HG03097 (cell line): ENCODE measurements around the gene AGAP1.
"Not testable (repeated sequence)": the region's sequence is repeated elsewhere in the genome, so short reads cannot be mapped to it uniquely, and the experiment has no call there.

Experiments used
- ATAC-seq: cut with Tn5 transposase; IDR thresholded peaks from one replicate; pipeline ENCODE4 v1.9.1; 2021; ENCODE audit not compliant: unreplicated experiment, low FRiP score

The AGAP1 gene

DNA sequence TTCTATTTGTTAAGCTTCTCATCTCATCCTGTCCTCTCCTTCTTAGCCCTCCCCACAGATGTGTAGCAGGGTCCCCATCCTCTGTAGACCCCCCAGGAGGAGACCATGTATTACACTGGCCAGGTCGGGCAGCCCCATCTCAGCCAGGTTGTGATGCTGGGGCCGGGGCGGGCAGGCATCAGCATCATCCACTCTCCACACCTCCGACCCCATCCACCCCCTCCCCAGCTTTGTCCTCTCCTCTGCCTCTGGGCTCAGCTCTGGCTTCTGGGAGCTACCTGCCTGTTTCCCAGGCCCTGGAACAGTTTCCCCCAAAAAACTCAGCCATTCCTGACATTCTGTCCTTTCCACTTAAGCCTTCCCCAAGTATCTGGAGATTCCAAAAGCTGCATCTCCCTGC, 625.2 kb downstream of the AGAP1 start:
- ATAC-seq: no peak

DNA sequence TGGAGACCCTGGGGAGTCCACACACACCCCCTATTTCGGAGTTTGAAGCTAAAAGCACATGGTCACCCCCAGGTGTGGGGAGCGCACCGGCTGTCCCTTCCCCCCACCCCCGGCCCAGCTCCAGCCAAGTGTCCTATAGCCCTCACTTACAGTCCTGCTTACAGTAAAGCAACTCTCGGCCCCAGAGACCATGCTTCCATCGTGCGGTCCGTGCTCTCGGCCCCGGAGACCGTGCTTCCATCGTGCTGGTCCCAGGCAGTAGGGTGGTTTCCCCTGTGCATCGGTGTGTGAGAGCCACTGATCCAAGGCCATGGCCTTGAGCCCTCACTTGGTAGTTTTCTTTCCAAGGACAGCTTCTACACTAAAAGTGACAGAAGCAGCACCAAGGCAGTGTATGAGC, 625.6 kb downstream of the AGAP1 start:
- no peak for ATAC-seq

DNA sequence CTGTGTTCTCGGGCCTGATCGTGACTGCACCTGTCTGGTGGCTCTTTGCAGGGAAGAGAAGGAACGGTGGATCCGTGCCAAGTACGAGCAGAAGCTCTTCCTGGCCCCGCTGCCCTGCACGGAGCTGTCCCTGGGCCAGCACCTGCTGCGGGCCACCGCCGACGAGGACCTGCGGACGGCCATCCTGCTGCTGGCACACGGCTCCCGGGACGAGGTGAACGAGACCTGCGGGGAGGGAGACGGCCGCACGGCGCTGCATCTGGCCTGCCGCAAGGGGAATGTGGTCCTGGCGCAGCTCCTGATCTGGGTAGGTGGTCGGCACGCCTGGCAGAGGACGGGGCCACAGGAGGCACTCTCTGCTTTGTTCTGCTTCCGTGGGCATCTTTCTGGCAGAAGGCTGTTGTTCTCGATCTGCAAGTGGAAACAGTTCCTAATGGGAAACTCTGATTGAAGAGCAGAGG, 626.3 kb downstream of the AGAP1 start:
- no peak for ATAC-seq

DNA sequence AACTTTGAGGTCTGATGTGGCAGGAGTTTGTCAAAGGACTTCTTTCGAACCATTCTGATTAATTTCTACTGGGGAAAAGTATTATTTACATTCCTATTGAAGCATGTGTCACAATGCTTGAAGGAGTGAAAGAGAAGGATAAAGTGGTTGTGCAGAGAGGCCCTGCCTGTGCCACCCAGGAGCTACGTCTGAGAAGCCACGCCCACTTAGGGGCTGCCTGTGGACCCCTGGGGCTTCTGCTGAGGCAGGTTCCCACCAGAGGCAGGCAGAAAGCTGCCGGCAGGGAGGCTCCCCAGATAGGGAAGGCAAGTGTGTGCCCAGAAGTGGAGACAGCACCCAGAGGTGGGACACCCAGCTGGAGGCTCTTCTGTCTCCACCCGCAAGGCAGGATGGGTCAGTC, 627.0 kb downstream of the AGAP1 start:
- ATAC-seq: no peak

DNA sequence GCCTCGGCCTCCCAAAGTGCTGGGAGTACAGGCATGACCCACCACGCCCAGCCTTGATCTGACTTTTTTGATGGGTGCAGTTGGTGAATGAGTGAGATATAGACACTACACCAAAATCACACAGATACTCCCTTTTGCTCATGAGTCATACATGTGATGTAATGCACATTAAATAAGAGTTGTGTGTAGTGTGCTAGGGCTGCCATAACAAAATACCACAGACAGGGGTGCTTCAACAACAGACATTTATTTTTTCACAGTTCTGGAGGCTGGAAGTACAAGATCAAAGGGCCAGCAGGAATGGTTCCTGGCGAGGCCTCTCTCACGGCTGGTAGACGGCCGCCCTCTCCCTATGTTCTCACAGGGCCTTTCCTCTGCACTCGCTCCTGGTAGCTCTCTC, 627.7 kb downstream of the AGAP1 start:
- ATAC-seq: no peak

DNA sequence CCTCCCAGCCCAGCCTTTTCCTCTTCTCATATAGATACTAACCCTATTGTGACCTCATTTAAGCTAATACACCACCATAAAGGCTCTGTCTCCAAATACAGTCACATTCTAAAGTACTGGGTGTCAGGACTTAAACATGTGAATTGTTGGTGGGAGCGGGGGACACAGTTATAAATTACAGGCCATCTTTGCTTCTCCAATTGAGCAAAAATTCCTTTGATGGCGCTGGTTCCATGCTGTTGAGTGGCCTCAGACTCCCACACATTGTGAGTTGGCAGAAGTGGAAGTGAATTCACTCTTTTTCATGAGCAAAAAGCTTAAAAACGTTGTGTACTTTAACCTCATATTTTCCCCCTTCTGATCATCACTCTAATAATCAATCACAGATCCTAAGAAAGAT, 628.4 kb downstream of the AGAP1 start:
- ATAC-seq: no peak

DNA sequence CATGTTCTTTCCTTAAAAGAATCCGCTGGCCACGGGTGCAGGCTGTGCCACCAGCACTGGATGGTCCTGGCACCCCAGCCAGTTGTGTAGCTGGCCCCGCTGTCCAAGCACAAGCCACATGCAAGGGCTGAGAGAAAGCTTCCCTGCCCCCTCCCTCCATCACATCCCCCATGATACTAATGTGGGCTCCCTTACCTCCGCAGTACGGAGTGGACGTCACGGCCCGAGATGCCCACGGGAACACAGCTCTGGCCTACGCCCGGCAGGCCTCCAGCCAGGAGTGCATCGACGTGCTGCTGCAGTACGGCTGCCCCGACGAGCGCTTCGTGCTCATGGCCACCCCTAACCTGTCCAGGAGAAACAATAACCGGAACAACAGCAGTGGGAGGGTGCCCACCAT, 629.9 kb downstream of the AGAP1 start:
- ATAC-seq: no peak

DNA sequence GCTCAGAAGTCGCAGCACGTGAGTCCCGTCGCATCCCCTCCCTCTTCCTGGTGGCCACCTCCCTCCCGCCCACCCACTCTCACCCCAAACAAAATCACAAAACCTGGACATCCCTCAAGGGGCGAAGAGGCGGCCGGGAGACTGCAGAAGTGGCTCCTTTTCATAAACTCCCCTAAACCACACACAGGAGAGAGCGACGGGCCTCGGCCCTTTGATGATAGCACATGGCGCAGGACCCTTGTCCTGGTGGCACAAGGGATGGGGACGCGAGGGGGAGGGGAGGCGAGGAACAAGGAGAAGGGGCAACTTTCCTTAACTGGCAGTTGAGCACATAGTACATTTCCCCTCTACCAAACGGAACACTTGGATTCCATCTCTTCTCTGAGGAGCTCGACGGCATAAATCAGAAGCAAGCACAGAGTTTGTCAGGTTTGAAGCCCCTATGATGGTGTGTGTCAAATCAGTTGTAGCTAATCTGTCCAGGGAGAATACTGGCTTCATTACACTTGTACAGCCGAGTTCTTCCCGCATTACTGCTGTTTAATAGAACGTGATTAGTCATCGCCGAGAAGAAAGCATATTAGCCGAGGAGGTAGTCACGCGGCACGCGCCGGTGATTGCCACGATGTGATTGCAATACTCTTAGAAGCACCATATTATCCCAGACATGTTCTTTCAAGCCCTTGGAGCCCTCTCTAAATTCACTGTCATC, 630.5 kb downstream of the AGAP1 start:
- no peak for ATAC-seq

DNA sequence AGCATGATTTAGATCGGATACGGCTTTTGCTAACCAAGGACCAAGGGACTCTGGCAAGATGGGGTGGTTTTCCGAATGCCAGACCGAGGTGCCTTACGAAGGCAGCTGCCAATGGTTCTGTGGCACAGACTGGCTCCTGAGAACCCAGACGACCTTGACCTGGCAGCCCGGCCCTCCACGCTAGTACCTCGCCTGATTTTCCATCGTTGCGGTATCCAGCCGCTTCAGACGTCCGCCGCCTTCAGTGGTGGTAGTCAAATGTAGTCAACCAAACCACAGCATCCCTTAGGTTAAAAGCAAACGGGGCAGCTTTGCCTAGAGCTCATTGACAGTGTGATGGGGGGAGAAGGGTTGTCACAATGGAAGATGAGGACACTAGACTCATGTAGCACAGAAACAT, 631.7 kb downstream of the AGAP1 start:
- ATAC-seq: no peak

DNA sequence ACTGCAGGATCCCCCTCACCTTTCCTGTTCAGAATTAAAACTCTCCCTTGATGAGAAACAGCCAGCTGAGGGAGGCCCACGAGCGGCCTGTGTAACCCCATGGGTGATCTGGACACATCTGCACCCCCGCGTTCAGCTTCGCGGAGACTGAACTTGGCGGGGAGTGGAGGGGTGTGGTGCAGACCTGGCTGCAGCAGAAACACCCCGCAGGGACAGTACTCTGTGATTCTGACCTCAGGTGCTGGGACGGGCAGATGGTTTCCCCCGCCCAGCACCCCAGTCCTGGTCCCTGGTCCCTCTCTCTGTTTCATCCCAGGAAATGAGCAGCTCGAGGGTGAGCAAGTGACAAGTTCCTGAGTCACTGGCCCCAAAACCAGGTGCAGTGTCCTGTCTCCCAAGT, 633.2 kb downstream of the AGAP1 start:
- no peak for ATAC-seq

DNA sequence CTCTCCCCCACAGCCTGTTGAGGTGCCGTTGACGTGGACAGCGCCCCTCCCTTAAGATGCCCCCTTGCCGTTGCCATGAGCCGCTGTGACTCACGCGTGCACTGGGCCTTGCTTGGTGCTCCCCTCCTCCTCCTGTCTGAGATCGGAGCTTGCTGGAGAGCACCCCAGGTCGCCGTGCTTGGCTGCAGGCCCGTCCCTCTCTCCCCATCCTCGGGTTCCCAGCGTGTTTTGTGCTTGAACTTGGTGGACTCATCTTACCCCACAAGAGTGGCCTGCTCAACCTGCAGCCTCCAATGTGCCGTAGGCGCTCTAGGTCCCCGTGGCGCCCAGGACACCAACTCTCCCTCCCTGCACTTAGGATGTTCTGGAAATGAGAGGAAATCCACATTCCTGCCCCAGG, 634.5 kb downstream of the AGAP1 start:
- ATAC-seq: no peak

DNA sequence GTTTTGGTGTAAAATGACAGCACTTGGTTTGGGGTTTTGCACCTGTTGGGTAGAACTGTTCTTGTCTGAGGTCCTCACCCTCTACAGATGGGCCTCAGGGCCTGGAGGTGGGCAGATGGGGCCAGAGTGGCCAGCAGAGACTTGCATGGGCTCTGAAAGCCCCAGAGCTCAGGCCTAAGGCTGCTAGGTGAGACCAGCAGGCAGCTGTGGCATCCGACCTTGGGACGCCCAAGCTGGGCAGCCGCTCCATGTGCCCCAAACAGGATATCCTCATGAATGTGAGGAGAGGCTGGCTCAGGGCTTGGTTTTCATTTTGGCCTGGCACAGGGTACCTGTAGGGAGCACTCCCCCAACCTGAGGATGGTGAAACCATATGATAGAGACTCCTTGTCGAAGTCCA, 636.1 kb downstream of the AGAP1 start:
- no peak for ATAC-seq

DNA sequence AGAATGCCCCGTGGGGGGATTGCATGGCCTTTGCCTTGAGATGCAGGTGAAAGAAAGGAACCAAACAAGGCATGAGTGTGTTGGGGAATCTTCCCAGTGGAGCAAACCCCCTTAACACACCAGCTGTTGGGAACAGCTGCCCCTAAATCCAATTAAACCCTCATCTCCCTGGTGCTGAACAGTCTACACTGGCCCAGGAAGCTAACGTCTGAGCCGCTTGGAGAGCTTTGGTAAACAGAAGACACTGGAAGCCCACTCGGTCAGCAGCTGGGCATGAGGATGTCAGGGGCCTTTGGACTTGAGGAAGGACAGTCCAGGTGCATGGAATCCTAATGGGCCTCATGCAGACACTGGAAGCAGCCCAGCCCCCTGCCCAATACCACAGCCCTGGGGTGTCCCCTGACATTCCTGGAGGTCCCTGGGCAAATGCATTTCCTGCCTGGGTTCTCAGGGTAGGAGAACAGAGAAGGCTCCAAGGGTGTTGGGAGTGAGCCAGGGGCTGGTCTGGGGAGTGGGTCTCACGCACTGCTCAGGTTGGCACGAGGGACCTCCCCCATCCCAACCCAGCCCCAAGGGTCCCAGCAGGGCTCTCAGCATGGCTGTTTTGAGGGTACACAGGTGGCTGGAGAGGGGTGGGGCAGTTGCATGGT, 636.6 kb downstream of the AGAP1 start:
- no peak for ATAC-seq

DNA sequence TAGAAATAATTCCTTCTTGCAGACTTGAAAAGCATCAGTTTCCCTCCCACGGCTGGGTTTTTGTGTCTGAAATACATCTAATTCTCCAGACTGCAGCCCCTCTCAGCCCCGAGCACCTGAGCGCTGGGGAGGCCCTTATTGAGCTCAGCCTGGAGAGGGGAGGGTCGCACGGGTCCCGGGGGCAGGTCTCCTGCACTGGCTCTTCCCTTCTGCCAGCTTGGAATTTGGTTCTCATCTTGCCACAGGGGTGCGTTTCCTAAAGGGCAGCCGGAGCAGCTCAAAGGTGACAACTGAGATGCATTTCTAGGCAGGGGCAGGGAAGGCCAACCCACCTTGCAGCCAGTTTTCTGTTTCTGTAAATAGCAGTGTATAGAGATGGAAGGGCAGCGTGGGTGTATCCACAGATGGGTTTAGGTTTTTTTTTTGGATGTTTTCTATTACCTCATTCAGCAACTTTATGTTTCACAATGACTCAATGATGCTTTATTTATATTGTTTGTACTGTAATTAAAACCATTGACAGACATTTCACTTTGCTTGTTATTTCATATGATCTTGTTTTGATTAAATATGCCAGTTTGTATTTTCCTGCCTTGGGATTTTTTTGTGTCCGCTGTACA, 637.3 kb downstream of the AGAP1 start:
- ATAC-seq: no peak

DNA sequence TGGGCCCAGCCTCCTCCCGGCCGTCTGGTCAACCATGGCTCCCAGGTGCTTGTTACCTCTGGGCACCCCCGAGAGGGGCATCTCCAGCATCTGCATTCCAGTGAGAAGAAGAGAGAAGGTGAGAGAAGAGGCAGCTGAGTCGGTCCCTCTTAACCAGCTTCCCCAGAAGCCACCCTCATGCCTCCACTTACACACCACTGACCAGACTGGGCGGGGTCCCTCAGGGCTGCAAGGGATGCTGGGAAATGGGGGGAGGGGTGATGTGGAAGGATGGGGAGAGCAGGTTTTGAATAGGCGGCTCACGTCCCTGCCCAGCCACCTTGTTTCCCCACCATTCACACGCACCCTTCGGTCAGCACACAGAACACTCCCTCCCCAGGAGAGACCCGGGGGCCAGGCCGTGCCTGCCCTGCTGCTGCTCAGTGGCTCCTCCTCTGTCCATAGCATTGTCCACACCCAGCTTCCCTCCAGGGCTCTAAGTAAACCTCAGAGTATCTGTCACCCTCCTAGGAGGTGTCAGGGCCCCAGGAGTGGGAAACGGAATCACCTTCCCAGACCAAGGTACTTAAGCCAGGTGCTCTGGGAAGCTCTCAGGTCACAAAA, 639.7 kb downstream of the AGAP1 start:
- ATAC-seq: no peak

DNA sequence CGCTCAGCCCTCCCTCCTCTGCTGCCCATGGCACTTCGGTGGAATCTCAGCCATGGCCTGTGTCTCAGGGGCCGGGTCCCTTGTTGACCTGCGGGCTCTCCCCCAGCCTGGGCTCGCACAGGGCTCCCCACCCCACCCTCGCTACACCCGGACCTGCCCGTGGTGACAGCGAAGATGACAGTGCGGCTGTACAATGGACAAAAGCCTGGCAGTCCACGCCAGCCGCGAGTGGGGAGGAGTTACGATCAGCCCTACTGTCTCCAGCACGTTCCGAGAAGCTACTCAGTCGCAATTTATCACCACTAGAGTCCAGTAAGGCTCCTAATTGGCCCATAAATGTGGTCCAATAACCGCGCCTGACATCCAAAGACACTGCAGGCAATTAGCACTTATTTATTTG, 642.7 kb downstream of the AGAP1 start:
- ATAC-seq: no peak

DNA sequence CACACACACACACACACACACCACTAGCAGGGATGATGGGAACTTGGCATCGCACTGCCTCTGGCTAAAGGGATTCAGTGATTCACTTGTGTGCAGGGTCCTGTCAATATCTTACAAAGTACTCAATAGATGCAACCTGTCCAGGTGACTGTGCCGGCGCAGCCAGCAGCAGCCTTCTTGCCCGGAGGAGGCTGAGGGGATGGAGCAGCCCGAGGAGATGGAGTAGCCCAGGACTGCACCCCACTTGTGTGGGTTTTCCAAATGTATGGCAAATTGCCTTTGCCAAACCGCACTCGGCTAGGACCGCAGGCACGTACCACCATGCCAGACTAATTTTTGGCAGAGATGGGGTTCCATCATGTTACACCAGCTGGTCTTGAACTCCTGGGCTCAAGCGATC, 643.2 kb downstream of the AGAP1 start:
- no peak for ATAC-seq

DNA sequence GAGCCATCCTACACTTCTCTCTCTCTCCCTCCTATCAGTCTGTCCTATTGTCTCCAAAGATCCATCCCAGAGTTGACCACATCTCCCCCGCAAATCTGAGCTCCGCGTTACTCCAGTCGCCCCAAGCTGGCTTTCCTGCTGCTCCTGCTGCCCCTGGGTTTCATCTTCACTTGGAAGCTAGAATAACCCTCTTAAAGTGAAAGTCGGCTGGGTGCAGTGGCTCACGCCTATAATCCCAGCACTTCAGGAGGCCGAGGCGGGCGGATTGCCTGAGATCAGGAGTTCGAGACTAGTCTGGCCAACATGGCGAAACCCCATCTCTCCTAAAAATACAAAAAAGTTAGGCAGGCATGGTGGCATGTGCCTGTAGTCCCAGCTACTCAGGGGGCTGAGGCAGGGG, 647.8 kb downstream of the AGAP1 start:
- not testable (repeated sequence) for ATAC-seq

DNA sequence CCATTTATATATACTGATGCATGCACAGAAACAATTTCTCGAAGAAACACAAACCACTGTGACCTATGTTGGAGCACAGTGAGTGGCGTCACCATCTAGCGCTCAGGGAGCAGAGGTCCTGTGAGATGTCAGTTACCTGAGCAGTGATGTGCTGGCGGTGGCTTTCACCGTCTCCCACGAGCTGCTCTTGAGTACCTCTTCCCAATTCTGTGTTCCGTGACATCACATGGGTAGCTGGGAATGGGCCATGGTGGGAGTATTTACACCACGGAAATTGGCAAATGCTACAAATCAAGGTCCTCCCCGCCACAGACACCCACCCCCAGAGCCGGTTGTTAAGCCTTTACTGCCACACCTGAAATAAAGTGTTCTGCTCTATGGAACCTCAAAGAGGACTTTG, 650.0 kb downstream of the AGAP1 start:
- ATAC-seq: no peak

DNA sequence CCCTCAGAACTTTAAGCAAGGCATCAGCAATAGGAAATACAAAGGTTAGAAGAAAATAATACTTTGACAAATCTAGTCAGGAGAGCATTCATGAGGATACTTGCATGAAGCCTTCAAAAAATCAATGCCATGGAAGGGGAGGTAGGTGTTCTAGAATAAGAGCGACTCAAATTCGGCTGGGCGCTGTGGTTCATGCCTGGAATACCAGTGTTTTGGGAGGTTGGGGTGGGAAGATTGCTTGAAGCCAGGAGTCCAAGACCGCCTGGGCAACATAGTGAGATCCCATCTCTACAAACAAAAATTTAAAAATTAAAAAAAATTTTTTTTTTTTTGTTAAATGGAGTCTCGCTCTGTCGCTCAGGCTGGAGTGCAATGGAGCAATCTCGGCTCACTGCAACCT, 652.6 kb downstream of the AGAP1 start:
- ATAC-seq: no peak

DNA sequence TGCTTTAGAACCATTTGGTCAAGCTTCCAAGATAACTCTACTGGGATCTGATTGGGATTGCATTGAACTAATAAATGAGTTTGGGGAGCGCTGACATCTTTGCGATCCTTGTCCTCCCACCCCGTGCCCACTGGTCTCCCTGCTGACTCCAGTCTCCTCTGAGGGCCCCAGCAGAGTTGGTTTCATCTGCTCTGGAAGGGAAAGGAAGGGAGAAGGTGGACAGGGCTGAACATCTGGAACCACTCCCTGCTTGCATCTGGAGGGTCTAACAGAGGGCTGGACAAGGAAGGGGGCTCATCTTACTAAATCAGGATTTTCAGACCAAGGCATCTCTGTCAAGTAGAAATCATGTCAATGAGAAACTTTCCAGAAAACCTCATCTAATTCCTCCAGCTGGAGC, 661.6 kb downstream of the AGAP1 start:
- ATAC-seq: no peak
